Measurements from ENCODE around the gene CPZ. TPM values are rescaled to one million over a fixed set of nuclear protein-coding genes. Genes with fewer than 3 reads are reported as not detected.

The CPZ gene
- total RNA-seq, 2 donors from 2014 or later = 0.90 to 1.2 TPM

GRCh38 chr4:8587469-8588195, 4.9 kb upstream of the CPZ start:
- no peak for DNase-seq (ENCODE audit: low spot score)
- Histone ChIP-seq H3K4me1 (peaks cover 0 to 6% of the 10 kb centered on the region in 2 donors), H3K4me3 (no peak overlapping the region), H3K27me3 (peaks cover 0 to 11% of the 10 kb centered on the region in 2 donors), H3K9me3 (no peaks in the 10 kb centered on the region), H3K36me3 (no peaks in the 10 kb centered on the region), H3K27ac (no peak overlapping the region)
- TF ChIP-seq, protein P1, sequence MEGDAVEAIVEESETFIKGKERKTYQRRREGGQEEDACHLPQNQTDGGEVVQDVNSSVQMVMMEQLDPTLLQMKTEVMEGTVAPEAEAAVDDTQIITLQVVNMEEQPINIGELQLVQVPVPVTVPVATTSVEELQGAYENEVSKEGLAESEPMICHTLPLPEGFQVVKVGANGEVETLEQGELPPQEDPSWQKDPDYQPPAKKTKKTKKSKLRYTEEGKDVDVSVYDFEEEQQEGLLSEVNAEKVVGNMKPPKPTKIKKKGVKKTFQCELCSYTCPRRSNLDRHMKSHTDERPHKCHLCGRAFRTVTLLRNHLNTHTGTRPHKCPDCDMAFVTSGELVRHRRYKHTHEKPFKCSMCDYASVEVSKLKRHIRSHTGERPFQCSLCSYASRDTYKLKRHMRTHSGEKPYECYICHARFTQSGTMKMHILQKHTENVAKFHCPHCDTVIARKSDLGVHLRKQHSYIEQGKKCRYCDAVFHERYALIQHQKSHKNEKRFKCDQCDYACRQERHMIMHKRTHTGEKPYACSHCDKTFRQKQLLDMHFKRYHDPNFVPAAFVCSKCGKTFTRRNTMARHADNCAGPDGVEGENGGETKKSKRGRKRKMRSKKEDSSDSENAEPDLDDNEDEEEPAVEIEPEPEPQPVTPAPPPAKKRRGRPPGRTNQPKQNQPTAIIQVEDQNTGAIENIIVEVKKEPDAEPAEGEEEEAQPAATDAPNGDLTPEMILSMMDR (IDR thresholded peaks at IDR 0.05) = no peak

DNA sequence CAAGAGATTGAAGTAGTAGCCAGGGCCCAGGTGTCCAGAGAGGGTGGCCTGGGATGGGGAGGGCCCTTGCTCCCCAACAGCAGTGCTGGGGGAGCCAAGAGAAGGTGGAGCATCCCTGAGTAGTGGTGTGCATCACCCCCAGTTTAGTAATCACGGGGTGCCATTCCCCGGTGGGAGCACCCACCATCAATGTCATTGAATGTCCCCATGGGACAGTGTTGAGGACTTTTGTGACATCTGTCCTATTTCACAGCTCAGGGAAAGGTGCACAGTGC, 4.4 kb upstream of the CPZ start:
- no peak for DNase-seq (ENCODE audit: low spot score)
- H3K4me1 ChIP-seq = peaks cover 0 to 11% of the 10 kb centered on the region in 2 donors
- TF ChIP-seq, protein P1 (IDR thresholded peaks at IDR 0.05) = no peak
- no peaks in the 10 kb centered on the region for H3K9me3 ChIP-seq
- H3K4me3 ChIP-seq = no peak overlapping the region
- peaks cover 0 to 13% of the 10 kb centered on the region in 2 donors for H3K27me3 ChIP-seq
- H3K36me3 ChIP-seq = no peaks in the 10 kb centered on the region
- no peak overlapping the region for H3K27ac ChIP-seq

- Histone ChIP-seq H3K9me3 (no peaks in the 10 kb centered on the region), H3K27me3 (peaks cover 0 to 13% of the 10 kb centered on the region in 2 donors), H3K27ac (no peak overlapping the region), H3K36me3 (no peaks in the 10 kb centered on the region), H3K4me1 (peaks cover 0 to 11% of the 10 kb centered on the region in 2 donors), H3K4me3 (no peak overlapping the region)
- DNase-seq (ENCODE audit: low spot score) = no peak
- TF ChIP-seq, protein P1 (IDR thresholded peaks at IDR 0.05) = no peak
Observed at GRCh38 chr4:8589336-8589735, 3.2 kb upstream of the CPZ start.

DNA sequence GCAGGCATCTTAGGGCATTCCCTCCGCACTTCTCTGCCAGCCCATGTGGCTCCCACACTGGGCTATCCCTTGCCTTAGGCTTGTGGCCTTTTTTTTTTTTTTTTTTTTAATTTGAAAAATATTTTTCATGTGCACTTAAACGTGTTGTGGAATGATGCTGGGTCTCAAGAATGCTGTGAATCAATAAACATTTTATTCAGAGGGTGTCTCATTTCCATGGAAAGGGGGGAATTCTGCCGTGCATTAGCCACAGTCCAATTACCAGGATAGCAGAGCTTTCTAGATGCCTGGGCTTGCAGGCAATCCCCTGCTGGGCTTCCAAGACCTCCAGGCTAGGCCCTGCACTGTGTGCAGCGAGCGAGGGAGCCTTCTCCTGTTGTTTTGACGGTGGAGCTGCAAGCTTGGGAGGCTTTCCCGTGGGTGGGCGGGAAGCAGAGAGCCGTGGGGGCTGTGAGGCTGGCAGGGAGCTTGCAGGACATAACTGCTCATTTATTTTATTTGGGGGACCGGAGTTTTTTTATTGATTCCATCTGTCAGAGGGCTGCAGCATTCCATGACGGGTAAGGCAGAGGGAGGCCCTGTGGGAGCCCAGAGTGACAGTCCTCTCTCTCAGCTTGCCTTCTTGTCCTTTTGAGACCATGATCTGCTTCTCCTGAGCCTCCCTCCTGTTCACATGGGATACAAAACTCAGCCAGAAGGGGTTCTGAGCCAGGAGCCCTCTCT, 2.6 kb upstream of the CPZ start:
- H3K36me3 ChIP-seq = no peaks in the 10 kb centered on the region
- H3K27me3 ChIP-seq = peaks cover 0 to 13% of the 10 kb centered on the region in 2 donors
- DNase-seq (ENCODE audit: low spot score) = no peak

DNA sequence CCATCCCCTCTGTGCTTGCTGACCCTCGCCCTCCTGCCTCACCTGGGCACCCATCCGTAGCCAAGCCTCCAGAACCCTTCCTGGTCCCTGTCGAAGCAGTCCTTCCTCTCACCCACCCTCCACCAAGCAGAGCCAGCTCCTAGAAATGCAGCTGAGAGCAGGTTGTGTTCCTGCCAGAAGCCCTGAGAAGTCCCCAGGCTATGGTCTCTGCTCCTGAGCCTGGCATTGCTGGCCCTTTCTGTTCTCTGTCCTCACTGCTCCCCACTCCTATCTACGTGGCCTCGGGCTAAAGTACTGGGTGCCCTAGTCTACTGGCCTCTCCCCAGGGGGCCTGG, 2.1 kb upstream of the CPZ start:
- no peak for DNase-seq (ENCODE audit: low spot score)
- Histone ChIP-seq H3K4me3 (no peak overlapping the region), H3K4me1 (peaks cover 0 to 11% of the 10 kb centered on the region in 2 donors), H3K27me3 (peaks cover 0 to 13% of the 10 kb centered on the region in 2 donors), H3K27ac (no peak overlapping the region), H3K9me3 (no peaks in the 10 kb centered on the region), H3K36me3 (no peaks in the 10 kb centered on the region)
- TF ChIP-seq, protein P1 (IDR thresholded peaks at IDR 0.05) = no peak

More for the DNA sequence above, 2.6 kb upstream of the CPZ start:
- H3K4me1 ChIP-seq = peaks cover 0 to 11% of the 10 kb centered on the region in 2 donors
- TF ChIP-seq, protein P1 (IDR thresholded peaks at IDR 0.05) = no peak
- H3K9me3 ChIP-seq = no peaks in the 10 kb centered on the region
- no peak overlapping the region for H3K27ac ChIP-seq
- H3K4me3 ChIP-seq = no peak overlapping the region
